Thoracic aorta (tissue), 2 donors: ENCODE measurements around the gene SETD2. TPM values are rescaled to one million over a fixed set of nuclear protein-coding genes. Genes with fewer than 3 reads are reported as not detected.

Source experiments
- ATAC-seq: fragments of 150-250 bp; one replicate; pipeline ENCODE4 v1.8.0; 2017; ENCODE audit warnings: low read depth; ENCODE audit not compliant: insufficient number of reproducible peaks, low FRiP score
- DNase-seq: peaks from one replicate; pipeline ENCODE4 v3.0.0-alpha.2; 2020; ENCODE audit warnings: low spot score
- H3K27ac ChIP-seq, 2 donors: fragments of 200-600 bp; sonication (generic); 1 replicate in 1 of 2; 2 replicates in 1 of 2; pipeline ENCODE4 v1.5.1; 2016; ENCODE audit warnings: mild to moderate bottlenecking in 2 of 2, moderate library complexity in 2 of 2
- H3K27me3 ChIP-seq: fragments of 200-600 bp; sonication (generic); replicated peaks from 2 replicates; pipeline ENCODE4 v1.6.0; 2016; ENCODE audit warnings: mild to moderate bottlenecking; ENCODE audit not compliant: insufficient read depth
- H3K36me3 ChIP-seq: fragments of 200-600 bp; sonication (generic); one replicate; pipeline ENCODE4 v1.5.1; 2016
- H3K4me1 ChIP-seq, 2 donors: fragments of 200-600 bp; sonication (generic); 1 replicate in 1 of 2; 2 replicates in 1 of 2; pipeline versions ENCODE4 v1.5.1 to v1.6.0; 2016; ENCODE audit warnings: low read depth in 2 of 2, mild to moderate bottlenecking in 1 of 2; ENCODE audit not compliant: control insufficient read depth in 1 of 2
- H3K4me3 ChIP-seq: fragments of 200-600 bp; sonication (generic); 2 replicates; pipeline ENCODE4 v1.5.1; 2016; ENCODE audit warnings: mild to moderate bottlenecking
- H3K9me3 ChIP-seq: fragments of 200-600 bp; sonication (generic); 2 replicates; pipeline ENCODE4 v1.5.1; 2016
- total RNA-seq, 2 donors: library from RNA; depleted of rRNA; stranded (reverse); fragments of >200 nt; gene quantifications; one replicate each; pipeline versions ENCODE4 v1.1.0 to v1.2.3, GENCODE V29; 2016
- TF ChIP-seq, protein P1 (sequence below): fragments of 200-600 bp; sonication (generic); IDR thresholded peaks from one replicate; pipeline ENCODE4 v1.5.1; 2019; ENCODE audit warnings: antibody characterized with exemption

The SETD2 gene
- total RNA-seq, 2 donors from 2014 or later: 44.3 to 78.9 TPM

GRCh38 chr3:46968783-46969428, 195.0 kb downstream of the SETD2 start:
- DNase-seq (no peak), ATAC-seq (no peak)
- H3K36me3 ChIP-seq: peaks cover 6% of the 10 kb centered on the region
- H3K4me1 ChIP-seq: peaks cover 32 to 62% of the 10 kb centered on the region in 2 donors
- H3K27me3 ChIP-seq: no peaks in the 10 kb centered on the region
- no peak overlapping the region for H3K4me3 ChIP-seq
- no peaks in the 10 kb centered on the region for H3K9me3 ChIP-seq
- TF ChIP-seq, protein P1, sequence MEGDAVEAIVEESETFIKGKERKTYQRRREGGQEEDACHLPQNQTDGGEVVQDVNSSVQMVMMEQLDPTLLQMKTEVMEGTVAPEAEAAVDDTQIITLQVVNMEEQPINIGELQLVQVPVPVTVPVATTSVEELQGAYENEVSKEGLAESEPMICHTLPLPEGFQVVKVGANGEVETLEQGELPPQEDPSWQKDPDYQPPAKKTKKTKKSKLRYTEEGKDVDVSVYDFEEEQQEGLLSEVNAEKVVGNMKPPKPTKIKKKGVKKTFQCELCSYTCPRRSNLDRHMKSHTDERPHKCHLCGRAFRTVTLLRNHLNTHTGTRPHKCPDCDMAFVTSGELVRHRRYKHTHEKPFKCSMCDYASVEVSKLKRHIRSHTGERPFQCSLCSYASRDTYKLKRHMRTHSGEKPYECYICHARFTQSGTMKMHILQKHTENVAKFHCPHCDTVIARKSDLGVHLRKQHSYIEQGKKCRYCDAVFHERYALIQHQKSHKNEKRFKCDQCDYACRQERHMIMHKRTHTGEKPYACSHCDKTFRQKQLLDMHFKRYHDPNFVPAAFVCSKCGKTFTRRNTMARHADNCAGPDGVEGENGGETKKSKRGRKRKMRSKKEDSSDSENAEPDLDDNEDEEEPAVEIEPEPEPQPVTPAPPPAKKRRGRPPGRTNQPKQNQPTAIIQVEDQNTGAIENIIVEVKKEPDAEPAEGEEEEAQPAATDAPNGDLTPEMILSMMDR: no peak
- no peak overlapping the region for H3K27ac ChIP-seq

GRCh38 chr3:46966811-46967210, 197.1 kb downstream of the SETD2 start:
- Histone ChIP-seq H3K4me1 (peaks cover 28 to 55% of the 10 kb centered on the region in 2 donors), H3K36me3 (peaks cover 6% of the 10 kb centered on the region), H3K4me3 (no peak overlapping the region), H3K27me3 (no peaks in the 10 kb centered on the region), H3K27ac (no peak overlapping the region), H3K9me3 (no peaks in the 10 kb centered on the region)
- DNase-seq (no peak), ATAC-seq (no peak)
- TF ChIP-seq, protein P1: no peak

Other genes with a start within 250 kb of the SETD2 start
- 10 to 100 TPM; 29.8 to 58.8 TPM for gene CCDC12, start 187.4 kb downstream of the SETD2 start, total RNA-seq
- gene NBEAL2, start 184.4 kb downstream of the SETD2 start, total RNA-seq: 10 to 100 TPM; 39.7 to 48.7 TPM
- gene KIF9, start 118.7 kb upstream of the SETD2 start, total RNA-seq: 1 to 10 TPM in 1 of 2 donors, under 1 TPM in 1; 0.68 to 5.6 TPM
- 10 to 100 TPM; 18.4 to 30.9 TPM for gene KLHL18, start 118.8 kb upstream of the SETD2 start, total RNA-seq
- 10 to 100 TPM; 32.2 to 50.4 TPM for gene PTPN23, start 216.9 kb upstream of the SETD2 start, total RNA-seq